ENCODE measurements around the gene TARDBP.
A peak's percentile ranks its signal among the peaks of the same experiment; 100 is the strongest.

Gene TARDBP

GRCh38 chr1:10979483-10979920 is 33.0 kb upstream of the TARDBP start:
- no peak for TF ChIP-seq SNAI2 (CRISPR knock-in tag; IDR thresholded peaks at IDR 0.05)
- TF ChIP-seq ZFP30 (CRISPR knock-in tag; IDR thresholded peaks at IDR 0.05) = no peak
- TF ChIP-seq ZC3H10 (CRISPR knock-in tag; IDR thresholded peaks at IDR 0.05) = no peak
- TF ChIP-seq TOX (CRISPR knock-in tag; IDR thresholded peaks at IDR 0.05; ENCODE audit: borderline replicate concordance) = no peak
- TF ChIP-seq ZNF8 (CRISPR knock-in tag; IDR thresholded peaks at IDR 0.05) = no peak
- TF ChIP-seq ISL1 (CRISPR knock-in tag; IDR thresholded peaks at IDR 0.05) = no peak
- TF ChIP-seq RARB (CRISPR knock-in tag; IDR thresholded peaks at IDR 0.05) = no peak
- no peak for TF ChIP-seq CREB5 (CRISPR knock-in tag; IDR thresholded peaks at IDR 0.05; ENCODE audit: low read depth)
- no peak for TF ChIP-seq PPARA (CRISPR knock-in tag; IDR thresholded peaks at IDR 0.05; ENCODE audit: borderline replicate concordance)
- TF ChIP-seq ZFP3 (CRISPR knock-in tag; IDR thresholded peaks at IDR 0.05) = no peak
- no peak for TF ChIP-seq TSHZ2 (CRISPR knock-in tag; IDR thresholded peaks at IDR 0.05)
- no peak for TF ChIP-seq GLIS3 (CRISPR knock-in tag; IDR thresholded peaks at IDR 0.05)
- no peak for TF ChIP-seq PATZ1 (CRISPR knock-in tag; IDR thresholded peaks at IDR 0.05; ENCODE audit: borderline replicate concordance)
- ATAC-seq = no peak

- ATAC-seq = peak; percentile 14
- TF ChIP-seq CREB5 (CRISPR knock-in tag; IDR thresholded peaks at IDR 0.05; ENCODE audit: low read depth) (no peak), GLIS3 (CRISPR knock-in tag; IDR thresholded peaks at IDR 0.05) (no peak), CSDC2 (CRISPR knock-in tag; IDR thresholded peaks at IDR 0.05) (no peak), ZC3H10 (CRISPR knock-in tag; IDR thresholded peaks at IDR 0.05) (no peak), TCF4 (CRISPR knock-in tag; IDR thresholded peaks at IDR 0.05; ENCODE audit: borderline replicate concordance) (no peak), TOX (CRISPR knock-in tag; IDR thresholded peaks at IDR 0.05; ENCODE audit: borderline replicate concordance) (no peak), RARB (CRISPR knock-in tag; IDR thresholded peaks at IDR 0.05) (no peak), ZFP30 (CRISPR knock-in tag; IDR thresholded peaks at IDR 0.05) (no peak), ZNF8 (CRISPR knock-in tag; IDR thresholded peaks at IDR 0.05) (no peak), ZFP3 (CRISPR knock-in tag; IDR thresholded peaks at IDR 0.05) (no peak), ARNTL (CRISPR knock-in tag; IDR thresholded peaks at IDR 0.05; ENCODE audit: borderline replicate concordance, low read depth) (no peak), TSHZ2 (CRISPR knock-in tag; IDR thresholded peaks at IDR 0.05) (no peak), PATZ1 (CRISPR knock-in tag; IDR thresholded peaks at IDR 0.05; ENCODE audit: borderline replicate concordance) (no peak), ZNF565 (CRISPR knock-in tag; conservative IDR thresholded peaks at IDR 0.05; ENCODE audit: low read depth) (no peak), PPARA (CRISPR knock-in tag; IDR thresholded peaks at IDR 0.05; ENCODE audit: borderline replicate concordance) (no peak)
These were observed 32.3 kb upstream of the TARDBP start for GRCh38 chr1:10980094-10980577.
